ENCODE data around the gene KLHDC8A. TPM values are rescaled to one million over a fixed set of nuclear protein-coding genes. Genes with fewer than 3 reads are reported as not detected.
"Not testable (repeated sequence)": the region's sequence is repeated elsewhere in the genome, so short reads cannot be mapped to it uniquely, and the experiment has no call there.

KLHDC8A gene
- total RNA-seq, 2 experiments from 2014 or later = not detected

- intact Hi-C loops (cut with micrococcal nuclease) = no loop called here
- peaks cover 53% of the 10 kb centered on the region for H3K4me1 Mint-ChIP-seq (ENCODE audit: low read depth)
- TF ChIP-seq, protein P1, sequence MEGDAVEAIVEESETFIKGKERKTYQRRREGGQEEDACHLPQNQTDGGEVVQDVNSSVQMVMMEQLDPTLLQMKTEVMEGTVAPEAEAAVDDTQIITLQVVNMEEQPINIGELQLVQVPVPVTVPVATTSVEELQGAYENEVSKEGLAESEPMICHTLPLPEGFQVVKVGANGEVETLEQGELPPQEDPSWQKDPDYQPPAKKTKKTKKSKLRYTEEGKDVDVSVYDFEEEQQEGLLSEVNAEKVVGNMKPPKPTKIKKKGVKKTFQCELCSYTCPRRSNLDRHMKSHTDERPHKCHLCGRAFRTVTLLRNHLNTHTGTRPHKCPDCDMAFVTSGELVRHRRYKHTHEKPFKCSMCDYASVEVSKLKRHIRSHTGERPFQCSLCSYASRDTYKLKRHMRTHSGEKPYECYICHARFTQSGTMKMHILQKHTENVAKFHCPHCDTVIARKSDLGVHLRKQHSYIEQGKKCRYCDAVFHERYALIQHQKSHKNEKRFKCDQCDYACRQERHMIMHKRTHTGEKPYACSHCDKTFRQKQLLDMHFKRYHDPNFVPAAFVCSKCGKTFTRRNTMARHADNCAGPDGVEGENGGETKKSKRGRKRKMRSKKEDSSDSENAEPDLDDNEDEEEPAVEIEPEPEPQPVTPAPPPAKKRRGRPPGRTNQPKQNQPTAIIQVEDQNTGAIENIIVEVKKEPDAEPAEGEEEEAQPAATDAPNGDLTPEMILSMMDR (IDR thresholded peaks at IDR 0.05) = no peak
- peaks cover 4% of the 10 kb centered on the region for H3K36me3 Mint-ChIP-seq (ENCODE audit: low read depth)
- no peaks in the 10 kb centered on the region for H3K9me3 Mint-ChIP-seq
- CTCF ChIA-PET = interaction anchor here (0.8 to 3.7 kb wide), 4 partner anchors 25 to 42 kb away, joined by 3 to 13 read pairs (median 3); no protein-coding TSS in a partner anchor
- H3K27me3 Mint-ChIP-seq = no peaks in the 10 kb centered on the region
- no peak for ATAC-seq
- no peak overlapping the region for H3K4me3 Mint-ChIP-seq
- POLR2A ChIA-PET = interaction anchor here (0.6 to 2.2 kb wide), 2 partner anchors 15 to 20 kb away, joined by 3 to 10 read pairs; no protein-coding TSS in a partner anchor
- DNase-seq = no peak
- H3K27ac Mint-ChIP-seq = peak overlapping the region; percentile 42
These were observed 58.3 kb downstream of the KLHDC8A start for GRCh38 chr1:205298191-205298994.

DNA sequence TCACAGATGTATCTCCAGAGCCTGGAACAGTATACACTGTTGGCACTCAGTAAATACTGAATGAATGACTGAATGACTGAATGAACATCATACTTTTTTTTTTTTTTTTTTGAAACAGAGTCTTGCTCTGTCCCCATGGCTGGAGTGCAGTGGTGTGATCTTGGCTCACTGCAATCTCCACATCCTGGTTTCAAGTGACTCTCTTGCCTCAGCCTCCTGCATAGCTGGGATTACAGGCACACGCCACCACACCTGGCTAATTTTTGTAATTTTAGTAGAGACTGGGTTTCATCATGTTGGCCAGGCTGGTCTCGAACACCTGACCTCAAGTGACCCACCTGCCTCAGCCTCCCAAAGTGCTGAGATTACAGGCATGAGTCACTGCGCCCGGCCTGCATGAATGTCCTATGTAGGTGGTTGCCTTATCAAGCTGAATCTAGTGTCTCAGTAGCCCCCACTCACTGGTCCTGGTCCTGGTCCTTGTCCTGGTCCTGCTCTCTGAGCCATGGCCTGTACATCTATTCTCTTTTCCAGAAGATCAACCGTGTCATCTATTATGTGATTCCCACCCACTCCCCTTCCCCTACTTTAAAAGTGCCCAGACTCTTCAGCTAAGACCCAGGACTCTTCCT lies 59.1 kb downstream of the KLHDC8A start:
- ATAC-seq; H3K4me3 Mint-ChIP-seq; H3K9me3 Mint-ChIP-seq; DNase-seq; H3K27me3 Mint-ChIP-seq; H3K36me3 Mint-ChIP-seq (ENCODE audit: low read depth); intact Hi-C loops (cut with micrococcal nuclease); H3K27ac Mint-ChIP-seq: not testable (repeated sequence)
- ChIA-PET POLR2A (interaction anchor here (0.6 to 2.2 kb wide), 2 partner anchors 16 to 21 kb away, joined by 3 to 10 read pairs; no protein-coding TSS in a partner anchor), CTCF (interaction anchor here (0.8 to 3.7 kb wide), 3 partner anchors 24 to 38 kb away, joined by 3 to 13 read pairs (median 3); no protein-coding TSS in a partner anchor)
- H3K4me1 Mint-ChIP-seq (ENCODE audit: low read depth) = peaks cover 54% of the 10 kb centered on the region

DNA sequence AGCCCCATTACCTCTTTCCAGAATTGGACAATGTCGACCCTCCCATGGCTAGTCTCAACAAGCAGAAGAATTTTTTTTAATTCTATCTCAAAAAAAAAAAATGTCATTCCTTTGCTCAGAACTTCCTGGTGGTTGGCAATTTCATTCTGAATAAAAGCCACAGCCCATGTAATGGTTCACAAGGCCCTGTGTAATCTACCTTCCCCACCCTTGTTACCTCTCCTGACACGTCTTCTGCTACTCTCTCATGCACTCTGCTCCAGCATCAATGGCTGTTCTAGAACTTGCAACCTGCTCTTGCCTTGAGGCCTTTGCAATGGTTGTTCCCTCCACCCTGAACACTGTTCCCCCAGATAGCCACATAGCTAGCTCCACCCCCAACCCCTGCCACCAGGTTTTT lies 60.6 kb downstream of the KLHDC8A start:
- Mint-ChIP-seq H3K9me3 (no peaks in the 10 kb centered on the region), H3K4me3 (no peak overlapping the region), H3K36me3 (ENCODE audit: low read depth) (no peaks in the 10 kb centered on the region), H3K4me1 (ENCODE audit: low read depth) (peaks cover 58% of the 10 kb centered on the region), H3K27ac (no peak overlapping the region), H3K27me3 (no peaks in the 10 kb centered on the region)
- ChIA-PET POLR2A (interaction anchor here (0.7 to 1.0 kb wide), 3 partner anchors 13 to 97 kb away, joined by 3 to 5 read pairs (median 3); no protein-coding TSS in a partner anchor), CTCF (interaction anchor here (1.1 to 2.3 kb wide), 2 partner anchors 29 to 39 kb away, joined by 4 to 9 read pairs; no protein-coding TSS in a partner anchor)
- DNase-seq (no peak), ATAC-seq (peak; percentile 40)
- intact Hi-C loops (cut with micrococcal nuclease) = no loop called here
- TF ChIP-seq, protein P1 (IDR thresholded peaks at IDR 0.05) = no peak

DNA sequence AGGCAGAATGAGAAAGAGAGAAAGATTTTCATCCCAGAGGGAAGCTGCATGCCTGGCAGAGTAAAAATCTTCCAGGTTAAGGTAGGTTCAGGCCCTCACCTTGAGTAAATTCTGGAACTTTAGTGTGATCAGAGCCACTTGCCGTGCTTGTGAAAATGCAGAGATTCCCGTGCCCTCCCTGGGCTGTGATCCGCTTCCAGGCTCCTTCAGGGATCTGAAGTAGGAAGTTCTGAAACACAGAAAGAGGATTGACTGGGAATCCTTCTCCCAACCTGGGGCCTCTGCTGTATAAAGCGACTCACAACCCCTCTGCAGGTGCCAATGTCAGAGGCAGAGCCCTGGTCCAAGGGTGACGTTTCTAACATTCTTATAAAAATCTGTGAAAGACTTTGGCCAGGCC lies 61.8 kb downstream of the KLHDC8A start:
- H3K4me1 Mint-ChIP-seq (ENCODE audit: low read depth) = peaks cover 54% of the 10 kb centered on the region
- POLR2A ChIA-PET = interaction anchor here (0.7 kb wide), 1 partner anchor 9 kb away, joined by 3 read pairs; no protein-coding TSS in a partner anchor

More for the DNA sequence above, 61.8 kb downstream of the KLHDC8A start:
- CTCF ChIA-PET = interaction anchor here (0.7 to 2.3 kb wide), 6 partner anchors 10 to 59 kb away, joined by 3 to 9 read pairs (median 4); no protein-coding TSS in a partner anchor
- TF ChIP-seq, protein P1 (IDR thresholded peaks at IDR 0.05) = no peak
- Mint-ChIP-seq H3K27me3 (no peaks in the 10 kb centered on the region), H3K4me3 (no peak overlapping the region), H3K9me3 (no peaks in the 10 kb centered on the region), H3K27ac (no peak overlapping the region), H3K36me3 (ENCODE audit: low read depth) (no peaks in the 10 kb centered on the region)
- no peak for ATAC-seq
- intact Hi-C loops (cut with micrococcal nuclease) = no loop called here
- DNase-seq = no peak

Measured in activated CD8-positive, alpha-beta T cell treated with anti-CD3 and anti-CD28 coated beads for 36 hours (primary cell).